ENCODE measurements around the gene C22orf23. TPM values are rescaled to one million over a fixed set of nuclear protein-coding genes. Genes with fewer than 3 reads are reported as not detected.

Gene C22orf23
- total and polyA plus RNA-seq, 10 of the 15 experiments (the other 5 are each of a cell fraction or from before 2014, with no cell fraction given) = 0.04 to 0.38 (median 0.11) TPM; not detected in 5

- TF ChIP-seq CUX1 (IDR thresholded peaks at IDR 0.05; ENCODE audit: insufficient replicate concordance, low read depth, low read length) (no peak), RUNX3 (IDR thresholded peaks at IDR 0.05; ENCODE audit: low read length) (no peak), FOXM1 (IDR thresholded peaks at IDR 0.05; ENCODE audit: low read depth, low read length) (no peak), SIX5 (IDR thresholded peaks at IDR 0.05; ENCODE audit: low read depth, low read length, severe bottlenecking) (no peak), HDGF (IDR thresholded peaks at IDR 0.05) (no peak), NFYB (IDR thresholded peaks at IDR 0.05; ENCODE audit: insufficient read depth, low read depth, low read length) (no peak), RELB (IDR thresholded peaks at IDR 0.05; ENCODE audit: low read depth) (no peak), ZNF384 (IDR thresholded peaks at IDR 0.05; ENCODE audit: borderline replicate concordance, low read depth, low read length) (no peak), ZNF687 (IDR thresholded peaks at IDR 0.05) (no peak), USF2 (IDR thresholded peaks at IDR 0.05; ENCODE audit: borderline replicate concordance, low read depth, low read length) (no peak), BMI1 (IDR thresholded peaks at IDR 0.05; ENCODE audit: borderline replicate concordance) (no peak)
- TF ChIP-seq, protein P1, sequence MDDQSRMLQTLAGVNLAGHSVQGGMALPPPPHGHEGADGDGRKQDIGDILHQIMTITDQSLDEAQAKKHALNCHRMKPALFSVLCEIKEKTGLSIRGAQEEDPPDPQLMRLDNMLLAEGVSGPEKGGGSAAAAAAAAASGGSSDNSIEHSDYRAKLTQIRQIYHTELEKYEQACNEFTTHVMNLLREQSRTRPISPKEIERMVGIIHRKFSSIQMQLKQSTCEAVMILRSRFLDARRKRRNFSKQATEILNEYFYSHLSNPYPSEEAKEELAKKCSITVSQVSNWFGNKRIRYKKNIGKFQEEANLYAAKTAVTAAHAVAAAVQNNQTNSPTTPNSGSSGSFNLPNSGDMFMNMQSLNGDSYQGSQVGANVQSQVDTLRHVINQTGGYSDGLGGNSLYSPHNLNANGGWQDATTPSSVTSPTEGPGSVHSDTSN (IDR thresholded peaks at IDR 0.05; ENCODE audit: insufficient replicate concordance, low read depth, low read length) = no peak
- TF ChIP-seq, protein P2, sequence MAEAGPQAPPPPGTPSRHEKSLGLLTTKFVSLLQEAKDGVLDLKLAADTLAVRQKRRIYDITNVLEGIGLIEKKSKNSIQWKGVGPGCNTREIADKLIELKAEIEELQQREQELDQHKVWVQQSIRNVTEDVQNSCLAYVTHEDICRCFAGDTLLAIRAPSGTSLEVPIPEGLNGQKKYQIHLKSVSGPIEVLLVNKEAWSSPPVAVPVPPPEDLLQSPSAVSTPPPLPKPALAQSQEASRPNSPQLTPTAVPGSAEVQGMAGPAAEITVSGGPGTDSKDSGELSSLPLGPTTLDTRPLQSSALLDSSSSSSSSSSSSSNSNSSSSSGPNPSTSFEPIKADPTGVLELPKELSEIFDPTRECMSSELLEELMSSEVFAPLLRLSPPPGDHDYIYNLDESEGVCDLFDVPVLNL (IDR thresholded peaks at IDR 0.05; ENCODE audit: low read depth, low read length) = no peak
Measured at GRCh38 chr22:37930952-37931440, 22.4 kb downstream of the C22orf23 start (continued).

Data from GM12878 (cell line).